HG02571 (cell line): Measurements from ENCODE around the gene MYPN.
"Not testable (repeated sequence)": the region's sequence is repeated elsewhere in the genome, so short reads cannot be mapped to it uniquely, and the experiment has no call there.

Source experiments
- ATAC-seq: cut with Tn5 transposase; IDR thresholded peaks from one replicate; pipeline ENCODE4 v1.9.1; 2021; ENCODE audit warnings: mild to moderate bottlenecking, moderate library complexity; ENCODE audit not compliant: unreplicated experiment

MYPN gene

DNA sequence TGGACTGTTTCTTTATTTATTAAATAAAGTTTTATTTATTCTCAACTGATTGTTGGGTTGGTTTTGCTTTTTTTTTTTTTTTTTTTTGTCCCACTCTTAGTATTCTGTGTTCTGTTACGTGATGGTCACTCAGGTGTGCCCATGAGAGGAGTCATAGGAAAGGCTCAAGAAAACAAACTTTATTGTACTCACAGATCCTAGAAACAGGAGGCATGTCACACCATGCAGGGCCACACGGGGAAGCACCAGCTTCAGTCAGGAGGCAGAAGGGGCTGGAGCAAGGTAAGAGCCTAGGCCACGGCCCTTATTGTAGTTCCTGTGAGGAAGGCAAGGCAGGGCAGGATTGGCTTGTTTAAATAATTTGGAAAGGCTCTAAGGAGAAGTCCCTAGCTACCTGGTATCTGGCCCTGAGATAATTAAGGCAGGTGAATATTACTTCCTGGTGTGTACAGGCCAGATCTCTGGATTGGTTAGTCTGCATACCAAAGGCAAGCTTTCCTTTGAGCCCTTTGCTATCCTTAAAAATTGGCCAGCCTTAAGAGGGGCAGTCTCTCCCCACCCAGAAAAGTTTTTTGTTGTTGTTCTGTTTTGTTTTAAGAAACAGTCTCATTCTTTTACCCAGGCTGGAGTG, 114.4 kb downstream of the MYPN start:
- no peak for ATAC-seq

GRCh38 chr10:68224810-68225209, 115.5 kb downstream of the MYPN start:
- no peak for ATAC-seq

DNA sequence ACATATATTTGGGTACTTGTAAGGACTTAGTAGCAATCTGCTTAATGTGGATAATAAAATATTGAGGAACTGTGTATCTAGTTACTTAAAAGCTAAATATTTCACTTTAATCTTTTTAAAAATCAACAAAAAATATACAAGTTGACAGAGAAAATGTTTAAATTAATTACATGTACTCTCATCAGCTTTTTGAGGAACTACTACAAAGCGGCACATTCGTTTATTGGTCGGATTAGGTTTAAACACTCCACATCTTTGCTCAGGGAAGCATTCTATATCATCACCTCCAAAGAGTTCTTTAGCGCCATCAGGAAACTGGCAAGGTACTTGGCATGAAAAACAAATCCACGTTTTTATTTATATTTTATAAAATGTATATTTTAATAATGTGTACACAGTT, 121.0 kb downstream of the MYPN start:
- no peak for ATAC-seq

- peak; percentile 91 for ATAC-seq
Measured at GRCh38 chr10:68231106-68231816, 122.0 kb downstream of the MYPN start.

GRCh38 chr10:68231817-68232251, 122.5 kb downstream of the MYPN start, which contains the start of gene ATOH7:
TSS of gene ATOH7 (minus strand) at chr10:68232113. CDS start at chr10:68231677, 436 bp downstream.
- ATAC-seq: no peak

DNA sequence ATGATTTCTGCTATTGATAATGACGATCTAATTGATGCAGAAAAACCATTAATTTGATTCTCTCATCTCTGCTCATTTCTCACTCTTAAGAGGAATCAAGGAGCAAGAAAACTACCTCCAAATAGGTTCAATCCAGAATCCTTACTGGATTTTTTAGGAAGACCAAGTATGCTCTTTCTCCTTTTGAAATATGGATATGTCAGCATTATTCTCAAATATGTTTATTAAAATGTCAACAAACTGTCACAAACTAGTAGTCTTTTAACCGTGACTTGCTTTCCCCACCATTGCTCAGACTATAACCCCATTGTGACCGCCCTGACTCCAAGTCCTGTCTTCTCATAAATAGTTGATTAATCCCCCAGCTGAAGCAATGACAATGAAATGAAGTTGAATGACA, 123.8 kb downstream of the MYPN start:
- no peak for ATAC-seq

DNA sequence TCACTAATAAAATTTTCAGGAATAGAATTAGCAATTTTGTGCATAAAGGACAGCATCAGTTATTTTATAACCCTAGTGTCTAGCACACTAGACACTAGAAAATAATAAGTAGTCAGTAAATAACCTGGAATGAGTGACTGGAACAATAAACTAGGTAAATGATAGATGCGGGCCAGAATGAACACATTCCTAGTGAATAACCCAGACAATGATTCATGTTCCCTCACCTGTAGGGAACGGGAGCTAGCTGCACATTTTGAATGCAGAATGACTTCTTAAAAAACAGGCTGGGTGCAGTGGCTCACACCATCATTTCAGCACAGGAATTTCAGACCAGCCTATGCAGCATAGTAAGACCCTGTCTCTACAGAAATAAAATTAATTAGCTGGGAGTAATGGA, 125.8 kb downstream of the MYPN start:
- ATAC-seq: no peak

- ATAC-seq: no peak
Measured at GRCh38 chr10:68235581-68235980, 126.3 kb downstream of the MYPN start.

GRCh38 chr10:68237173-68237572, 127.9 kb downstream of the MYPN start:
- ATAC-seq: no peak

DNA sequence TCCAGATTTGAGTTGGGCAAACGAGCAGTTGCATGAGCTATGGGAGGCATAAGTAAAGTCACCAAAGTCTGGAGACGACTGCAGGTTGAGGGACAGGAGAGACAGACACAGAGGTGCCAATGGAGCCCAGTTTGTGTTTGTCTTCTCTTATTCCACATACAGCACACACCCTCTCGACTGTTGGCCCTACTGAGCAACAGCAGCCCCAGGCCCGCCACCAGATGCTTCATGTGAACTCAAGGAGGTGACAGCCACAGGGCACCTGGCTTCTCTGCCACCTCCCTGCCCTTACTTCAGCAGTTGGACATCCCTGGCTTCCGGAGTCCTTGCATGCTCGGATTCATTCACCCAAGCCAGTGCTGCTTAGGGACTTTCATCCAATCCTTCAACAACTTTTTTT, 129.1 kb downstream of the MYPN start:
- no peak for ATAC-seq

DNA sequence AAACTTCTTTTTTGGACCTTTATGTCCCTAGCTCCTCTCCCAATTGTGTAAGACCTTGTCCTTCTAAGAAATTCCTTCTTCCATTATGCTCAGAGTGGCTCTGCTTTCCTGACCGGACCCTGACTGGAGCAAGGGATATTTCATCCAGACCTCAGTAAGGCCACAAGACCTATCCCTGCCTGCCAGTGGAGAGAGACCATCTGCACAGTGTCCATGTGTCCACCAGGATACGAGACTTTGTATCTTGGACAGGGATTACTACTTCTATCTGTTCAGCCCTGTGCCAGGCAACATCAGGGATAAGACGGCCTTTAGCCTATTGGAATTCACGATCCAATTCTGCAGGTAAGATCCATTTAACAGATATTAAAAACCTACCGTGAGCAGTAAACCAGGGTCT, 129.8 kb downstream of the MYPN start:
- no peak for ATAC-seq

GRCh38 chr10:68239596-68240150, 130.4 kb downstream of the MYPN start:
- ATAC-seq: no peak

DNA sequence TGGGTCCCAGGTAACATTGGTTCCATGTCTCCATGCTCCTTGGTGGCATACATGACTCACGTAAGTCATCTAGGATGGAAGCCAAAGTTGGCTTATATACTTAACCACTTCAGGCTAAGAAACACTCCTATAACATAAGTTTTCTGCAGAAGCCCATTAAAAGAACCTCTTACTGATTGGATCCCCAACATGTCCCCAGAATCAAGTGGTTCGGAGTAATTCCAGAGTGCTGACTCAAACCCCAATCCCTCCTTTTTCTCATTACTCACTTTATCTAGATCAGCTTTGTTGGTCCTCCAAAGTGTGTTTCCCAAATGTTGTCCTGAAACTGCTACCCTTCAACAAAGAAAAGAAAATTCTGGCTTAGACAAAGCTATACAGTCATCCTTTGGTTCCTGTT, 132.8 kb downstream of the MYPN start:
- no peak for ATAC-seq

- ATAC-seq: not testable (repeated sequence)
Measured at GRCh38 chr10:68246397-68246796, 137.1 kb downstream of the MYPN start.

DNA sequence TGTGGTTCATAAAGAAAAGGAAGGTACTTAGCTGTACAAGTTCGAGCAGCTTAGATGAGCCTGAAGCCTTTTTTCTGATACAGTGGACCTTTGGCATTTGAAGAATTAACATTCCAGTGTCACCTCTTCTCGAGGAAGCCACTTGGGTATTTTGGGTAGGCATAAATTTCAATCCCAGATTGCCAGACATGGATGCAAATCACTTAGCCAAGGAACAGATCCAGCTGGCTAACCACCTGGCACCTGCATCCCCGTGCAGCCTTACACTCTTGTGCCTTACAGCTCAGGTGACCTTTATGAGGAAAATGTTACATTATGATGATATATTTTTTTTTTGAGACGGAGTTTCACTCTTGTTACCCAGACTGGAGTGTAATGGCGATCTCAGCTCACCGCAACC, 138.6 kb downstream of the MYPN start:
- ATAC-seq: no peak

DNA sequence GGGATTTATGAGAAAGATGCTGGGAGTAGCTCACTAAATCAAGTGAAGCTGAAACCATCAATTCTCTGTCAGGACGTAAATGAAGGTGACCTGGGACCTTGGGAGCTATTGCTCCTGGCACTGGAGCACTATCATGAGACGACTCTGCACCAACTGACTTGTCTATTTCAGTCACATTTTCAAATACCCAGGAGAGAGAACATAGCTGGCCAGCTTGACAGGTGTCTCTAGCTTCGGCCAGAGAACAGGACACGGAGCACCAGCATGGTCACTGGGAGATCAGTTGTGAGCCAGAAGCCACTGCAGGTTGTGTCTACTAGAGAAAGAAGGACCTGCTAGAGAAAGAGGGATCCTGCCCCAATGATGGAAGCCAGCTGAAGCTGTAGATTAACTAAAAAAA, 140.0 kb downstream of the MYPN start:
- no peak for ATAC-seq

DNA sequence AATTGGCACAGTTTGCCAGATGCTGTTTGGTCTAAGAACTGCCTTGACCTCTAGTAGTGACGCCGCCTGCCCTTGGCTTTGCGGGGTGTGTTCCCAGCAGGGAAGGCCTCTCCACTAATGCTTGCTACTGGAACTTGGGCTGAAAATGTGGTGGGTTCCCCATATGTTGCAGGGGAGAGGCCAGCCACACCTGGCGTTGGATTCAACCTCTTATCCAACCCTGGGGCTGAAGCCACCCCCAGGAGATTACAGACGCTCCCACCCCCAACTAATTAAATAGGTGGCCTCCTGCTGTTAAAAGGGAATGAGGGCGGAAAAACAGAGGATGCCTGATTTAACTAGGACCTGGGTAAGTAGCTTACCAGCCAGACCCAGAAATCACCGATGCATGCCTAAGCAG, 141.9 kb downstream of the MYPN start:
- ATAC-seq: no peak

- ATAC-seq: no peak
Measured at GRCh38 chr10:68251625-68252495, 142.6 kb downstream of the MYPN start.

- ATAC-seq: no peak
Measured at GRCh38 chr10:68253346-68253745, 144.1 kb downstream of the MYPN start.

DNA sequence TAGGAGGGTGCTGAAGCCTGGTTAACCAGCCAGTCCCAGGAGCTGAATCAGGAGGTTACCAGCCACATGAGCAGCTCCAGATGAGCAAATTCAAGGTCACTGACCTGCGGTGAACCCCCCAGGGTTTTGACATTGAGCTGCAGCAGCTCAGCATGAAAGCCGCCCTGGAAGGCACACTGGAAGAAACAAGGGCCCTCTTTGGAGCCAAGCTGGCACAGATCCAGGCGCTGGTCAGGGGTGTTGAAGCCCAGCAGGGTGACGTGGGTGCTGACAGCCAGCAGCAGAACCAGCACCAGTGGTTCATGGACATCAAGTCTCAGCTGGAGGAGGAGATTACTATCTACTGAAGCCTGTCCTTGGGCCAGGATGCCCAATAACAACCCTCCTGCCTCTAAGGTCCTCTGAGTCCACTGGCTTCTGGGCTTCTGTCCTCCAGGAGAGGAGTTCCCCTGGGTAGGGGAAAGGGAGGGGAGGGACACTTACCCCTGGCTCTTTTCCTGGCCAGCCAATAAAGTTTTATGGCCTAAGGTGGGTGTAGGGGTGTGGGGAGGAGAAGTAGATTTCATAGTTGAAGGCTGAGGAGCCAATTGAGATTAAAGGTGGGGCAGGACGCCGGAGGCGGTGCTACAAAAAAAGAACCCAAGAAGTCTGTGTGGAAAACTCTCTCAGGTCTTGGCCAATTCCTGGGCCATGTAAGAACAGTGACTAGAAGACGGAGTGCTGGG, 152.0 kb downstream of the MYPN start:
- no peak for ATAC-seq
